H9 (cell line): ENCODE results near the gene THSD4. TPM values are rescaled to one million over a fixed set of nuclear protein-coding genes. Genes with fewer than 3 reads are reported as not detected.

Source experiments
- DNase-seq: peaks from one replicate; pipeline ENCODE4 v3.0.0-alpha.2; 2017
- H2AFZ ChIP-seq: one replicate; pipeline ENCODE4 v1.6.1; 2013; ENCODE audit warnings: mild to moderate bottlenecking, low read length, control low read depth, moderate library complexity
- H2AK5ac ChIP-seq: 2 replicates; pipeline ENCODE4 v1.6.1; 2013; ENCODE audit warnings: low read length, control low read depth, mixed read lengths; ENCODE audit not compliant: insufficient read length
- H2BK120ac ChIP-seq: one replicate; pipeline ENCODE4 v1.6.1; 2013; ENCODE audit warnings: low read depth, mild to moderate bottlenecking, low read length, control low read depth, inconsistent platforms; ENCODE audit not compliant: poor library complexity, severe bottlenecking
- H2BK12ac ChIP-seq: 2 replicates; pipeline ENCODE4 v1.6.1; 2013; ENCODE audit warnings: low read length, control low read depth, mixed read lengths, low read depth; ENCODE audit not compliant: insufficient read length
- H2BK15ac ChIP-seq: 2 replicates; pipeline ENCODE4 v1.6.1; 2013; ENCODE audit warnings: low read depth, low read length, control low read depth
- H2BK20ac ChIP-seq: one replicate; pipeline ENCODE4 v1.6.1; 2013; ENCODE audit warnings: low read depth, mild to moderate bottlenecking, low read length, control low read depth, inconsistent platforms; ENCODE audit not compliant: poor library complexity, severe bottlenecking
- H2BK5ac ChIP-seq: 2 replicates; pipeline ENCODE4 v1.6.1; 2013; ENCODE audit warnings: low read length, control low read depth, mixed read lengths; ENCODE audit not compliant: insufficient read length
- H3K14ac ChIP-seq: 2 replicates; pipeline ENCODE4 v1.6.1; 2013; ENCODE audit warnings: low read length, control low read depth; ENCODE audit not compliant: insufficient read depth
- H3K18ac ChIP-seq: 2 replicates; pipeline ENCODE4 v1.6.1; 2013; ENCODE audit warnings: low read depth, mild to moderate bottlenecking, mixed read lengths, low read length, control low read depth; ENCODE audit not compliant: insufficient read length
- H3K23ac ChIP-seq: 2 replicates; pipeline ENCODE4 v1.6.1; 2013; ENCODE audit warnings: low read length, control low read depth, mixed read lengths, low read depth; ENCODE audit not compliant: insufficient read length
- H3K23me2 ChIP-seq: 2 replicates; pipeline ENCODE4 v1.6.1; 2013; ENCODE audit warnings: low read depth, mild to moderate bottlenecking, mixed read lengths, low read length, control low read depth; ENCODE audit not compliant: insufficient read length, poor library complexity, severe bottlenecking
- H3K27ac ChIP-seq: 2 replicates; pipeline ENCODE4 v1.5.1; 2013; ENCODE audit warnings: low read length, control low read depth, mixed read lengths, low read depth; ENCODE audit not compliant: insufficient read length
- H3K27me3 ChIP-seq: 2 replicates; pipeline ENCODE4 v1.6.1; 2013; ENCODE audit warnings: low read length, control low read depth, inconsistent platforms; ENCODE audit not compliant: insufficient read depth
- H3K4ac ChIP-seq: 2 replicates; pipeline ENCODE4 v1.6.1; 2013; ENCODE audit warnings: low read depth, mild to moderate bottlenecking, control low read depth, inconsistent platforms, low read length, moderate library complexity
- H3K4me1 ChIP-seq: 2 replicates; pipeline ENCODE4 v1.6.1; 2013; ENCODE audit warnings: low read length, control low read depth, inconsistent platforms; ENCODE audit not compliant: insufficient read depth
- H3K4me2 ChIP-seq: 2 replicates; pipeline ENCODE4 v1.6.1; 2013; ENCODE audit warnings: low read length, control low read depth, mixed read lengths; ENCODE audit not compliant: insufficient read length, insufficient read depth
- H3K56ac ChIP-seq: 2 replicates; pipeline ENCODE4 v1.6.1; 2013; ENCODE audit warnings: low read depth, mild to moderate bottlenecking, mixed read lengths, low read length, control low read depth; ENCODE audit not compliant: insufficient read length
- H3K79me1 ChIP-seq: 2 replicates; pipeline ENCODE4 v1.6.1; 2013; ENCODE audit warnings: low read depth, mild to moderate bottlenecking, moderate library complexity, low read length, control low read depth, inconsistent platforms; ENCODE audit not compliant: insufficient read depth, poor library complexity, severe bottlenecking
- H3K79me2 ChIP-seq: 2 replicates; pipeline ENCODE4 v1.6.1; 2013; ENCODE audit warnings: low read length, control low read depth, inconsistent platforms; ENCODE audit not compliant: insufficient read depth
- H3K9ac ChIP-seq: 2 replicates; pipeline ENCODE4 v1.6.1; 2013; ENCODE audit warnings: low read length, control low read depth, mixed read lengths; ENCODE audit not compliant: insufficient read length; ENCODE audit errors: extremely low read depth
- H3K9me3 ChIP-seq: one replicate; pipeline ENCODE4 v1.6.1; 2013; ENCODE audit warnings: low read depth, low read length, inconsistent platforms; ENCODE audit not compliant: control insufficient read depth
- H3T11ph ChIP-seq: one replicate; pipeline ENCODE4 v1.6.1; 2013; ENCODE audit warnings: mild to moderate bottlenecking, low read length, control low read depth, inconsistent platforms
- H4K20me1 ChIP-seq: one replicate; pipeline ENCODE4 v1.6.1; 2013; ENCODE audit not compliant: control insufficient read depth, insufficient read length, insufficient read depth
- H4K5ac ChIP-seq: 2 replicates; pipeline ENCODE4 v1.6.1; 2013; ENCODE audit warnings: low read depth, mild to moderate bottlenecking, mixed read lengths, low read length, control low read depth; ENCODE audit not compliant: insufficient read length
- H4K8ac ChIP-seq: replicated peaks from 2 replicates; pipeline ENCODE4 v1.6.1; 2013; ENCODE audit warnings: low read length, control low read depth, mixed read lengths, low read depth; ENCODE audit not compliant: insufficient read length
- H4K91ac ChIP-seq: 2 replicates; pipeline ENCODE4 v1.6.1; 2013; ENCODE audit warnings: low read depth, mild to moderate bottlenecking, moderate library complexity, mixed read lengths, low read length, control low read depth; ENCODE audit not compliant: insufficient read length
- H3K27ac Mint-ChIP-seq, 3 experiments: 2 replicates in 2 of 3; 3 replicates in 1 of 3; pipeline ENCODE4 v1.8.0; 2020 to 2021; ENCODE audit warnings: mixed read lengths in 3 of 3, mild to moderate bottlenecking in 1 of 3, moderate library complexity in 1 of 3
- H3K27me3 Mint-ChIP-seq: 2 replicates; pipeline ENCODE4 v1.8.0; 2021; ENCODE audit warnings: low read depth, mild to moderate bottlenecking, moderate library complexity, mixed read lengths
- H3K36me3 Mint-ChIP-seq, 3 experiments: 2 replicates in 2 of 3; 3 replicates in 1 of 3; pipeline ENCODE4 v1.8.0; 2020 to 2021; ENCODE audit warnings: low read depth in 3 of 3, mixed read lengths in 3 of 3; ENCODE audit not compliant: insufficient read depth in 1 of 3
- H3K4me1 Mint-ChIP-seq, 2 experiments: 2 replicates each; pipeline ENCODE4 v1.8.0; 2020; ENCODE audit warnings: mixed read lengths in 2 of 2
- H3K4me3 Mint-ChIP-seq, 2 experiments: 2 replicates in 1 of 2; 3 replicates in 1 of 2; pipeline ENCODE4 v1.8.0; 2020 to 2021; ENCODE audit warnings: mild to moderate bottlenecking in 2 of 2, mixed read lengths in 2 of 2, moderate library complexity in 1 of 2
- H3K9me3 Mint-ChIP-seq, 2 experiments: 2 replicates in 1 of 2; 3 replicates in 1 of 2; pipeline ENCODE4 v1.8.0; 2020; ENCODE audit warnings: mild to moderate bottlenecking in 2 of 2, mixed read lengths in 2 of 2, moderate library complexity in 1 of 2
- CTCF ChIP-seq: fragments of 200-600 bp; sonication (generic); conservative IDR thresholded peaks from 3 replicates; pipeline ENCODE4 v1.8.0; 2021; ENCODE audit warnings: antibody characterized with exemption, mild to moderate bottlenecking
- WGBS: extraction: QIAGEN DNeasy Blood & Tissue Kit; methylation state at CpG from one replicate; pipeline ENCODE4 v1.1.7; 2013; ENCODE audit warnings: missing lambda C conversion rate, low lambda C conversion rate, mixed read lengths; ENCODE audit not compliant: insufficient read length; ENCODE audit errors: extremely low coverage; 5-methylcytosine and 5-hydroxymethylcytosine counted together
- total RNA-seq: library from RNA; stranded (reverse); gene quantifications from 2 replicates; pipeline ENCODE4 v1.2.1, GENCODE V29; 2021

THSD4 gene
- total RNA-seq, 1 experiment from 2014 or later: 5.5 TPM

GRCh38 chr15:71069693-71070092, 45.6 kb upstream of the THSD4 start:
- no peaks in the 10 kb centered on the region for H4K20me1 ChIP-seq
- no peak overlapping the region for H3T11ph ChIP-seq
- H3K4me1 ChIP-seq: no peaks in the 10 kb centered on the region
- WGBS: no CpG with 5 or more reads among the region's 2 CpGs
- no peak overlapping the region for H2AK5ac ChIP-seq
- no peak overlapping the region for H2BK120ac ChIP-seq
- peaks cover 3 to 4% of the 10 kb centered on the region in 2 experiments; a peak in 3 of 4 replicates for H3K4me1 Mint-ChIP-seq
- no peaks in the 10 kb centered on the region for H3K27me3 Mint-ChIP-seq
- no peak overlapping the region for H3K27ac Mint-ChIP-seq
- H3K56ac ChIP-seq: no peak overlapping the region
- no peak overlapping the region for H4K5ac ChIP-seq
- H3K27ac ChIP-seq: no peak overlapping the region
- H3K14ac ChIP-seq: no peak overlapping the region
- H3K4me3 Mint-ChIP-seq: no peak overlapping the region
- H4K8ac ChIP-seq: no peak overlapping the region
- H4K91ac ChIP-seq: no peak overlapping the region
- H3K9me3 Mint-ChIP-seq: peaks cover 0 to 11% of the 10 kb centered on the region in 2 experiments; a peak in 3 of 5 replicates
- DNase-seq: no peak
- no peak overlapping the region for H2BK15ac ChIP-seq
- no peak overlapping the region for H3K9ac ChIP-seq
- no peak overlapping the region for H2BK20ac ChIP-seq
- H3K79me1 ChIP-seq: no peaks in the 10 kb centered on the region
- no peaks in the 10 kb centered on the region for H3K23me2 ChIP-seq
- H2AFZ ChIP-seq: no peak overlapping the region
- H3K79me2 ChIP-seq: no peaks in the 10 kb centered on the region
- H3K4me2 ChIP-seq: no peak overlapping the region
- peaks cover 2% of the 10 kb centered on the region; the same call in 1 of the 2 replicates for H3K27me3 ChIP-seq
- H3K4ac ChIP-seq: no peak overlapping the region
- no peak overlapping the region for H2BK5ac ChIP-seq
- no peak overlapping the region for H2BK12ac ChIP-seq
- no peak overlapping the region for H3K23ac ChIP-seq
- no peak overlapping the region for H3K18ac ChIP-seq
- H3K9me3 ChIP-seq: no peaks in the 10 kb centered on the region
- H3K36me3 Mint-ChIP-seq: peaks cover 0 to 14% (median 0%) of the 10 kb centered on the region in 3 experiments; a peak in 2 of 7 replicates
- TF ChIP-seq CTCF: no peak
